MM.1S (cell line): Measurements from ENCODE around the gene RBM23.

Source experiments
- EZH2 ChIP-seq: fragments of 300-600 bp; sonication (generic); optimal IDR thresholded peaks from 2 replicates; pipeline ENCODE3; 2017; ENCODE audit warnings: low read depth, mild to moderate bottlenecking, antibody characterized with exemption, low read length, mixed read lengths
- TF ChIP-seq, protein P1 (sequence below): fragments of 300-600 bp; sonication (generic); IDR thresholded peaks from 2 replicates; pipeline ENCODE4 v1.5.1; 2016; ENCODE audit warnings: antibody characterized with exemption, low read length, mixed read lengths

- TF ChIP-seq, protein P1, sequence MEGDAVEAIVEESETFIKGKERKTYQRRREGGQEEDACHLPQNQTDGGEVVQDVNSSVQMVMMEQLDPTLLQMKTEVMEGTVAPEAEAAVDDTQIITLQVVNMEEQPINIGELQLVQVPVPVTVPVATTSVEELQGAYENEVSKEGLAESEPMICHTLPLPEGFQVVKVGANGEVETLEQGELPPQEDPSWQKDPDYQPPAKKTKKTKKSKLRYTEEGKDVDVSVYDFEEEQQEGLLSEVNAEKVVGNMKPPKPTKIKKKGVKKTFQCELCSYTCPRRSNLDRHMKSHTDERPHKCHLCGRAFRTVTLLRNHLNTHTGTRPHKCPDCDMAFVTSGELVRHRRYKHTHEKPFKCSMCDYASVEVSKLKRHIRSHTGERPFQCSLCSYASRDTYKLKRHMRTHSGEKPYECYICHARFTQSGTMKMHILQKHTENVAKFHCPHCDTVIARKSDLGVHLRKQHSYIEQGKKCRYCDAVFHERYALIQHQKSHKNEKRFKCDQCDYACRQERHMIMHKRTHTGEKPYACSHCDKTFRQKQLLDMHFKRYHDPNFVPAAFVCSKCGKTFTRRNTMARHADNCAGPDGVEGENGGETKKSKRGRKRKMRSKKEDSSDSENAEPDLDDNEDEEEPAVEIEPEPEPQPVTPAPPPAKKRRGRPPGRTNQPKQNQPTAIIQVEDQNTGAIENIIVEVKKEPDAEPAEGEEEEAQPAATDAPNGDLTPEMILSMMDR: no peak
- TF ChIP-seq EZH2: no peak
These were observed 13.3 kb downstream of the RBM23 start for GRCh38 chr14:22905627-22906026.
